OCI-LY1 (cell line): Measurements from ENCODE around the gene CD58.

ENCODE experiments used
- H2AFZ ChIP-seq: fragments of 200-600 bp; sonication (generic), shearing (Covaris generic); 2 replicates; pipeline ENCODE4 v1.6.0; 2014; ENCODE audit warnings: antibody characterized with exemption, mild to moderate bottlenecking, low read length
- H3F3A ChIP-seq: fragments of 200-600 bp; sonication (generic), shearing (Covaris generic); 2 replicates; pipeline ENCODE4 v1.6.0; 2014; ENCODE audit warnings: mild to moderate bottlenecking, antibody characterized with exemption, low read length, moderate library complexity; ENCODE audit not compliant: insufficient read depth
- H3K27ac ChIP-seq: fragments of 200-600 bp; sonication (generic); 2 replicates; pipeline ENCODE4 v1.5.1; 2014; ENCODE audit warnings: low read length, mixed run types, mild to moderate bottlenecking, low read depth; ENCODE audit not compliant: poor library complexity, severe bottlenecking
- H3K27me3 ChIP-seq: fragments of 200-600 bp; sonication (generic); 2 replicates; pipeline ENCODE4 v1.6.0; 2014; ENCODE audit warnings: antibody characterized with exemption, mild to moderate bottlenecking, low read length, moderate library complexity; ENCODE audit not compliant: insufficient read depth
- H3K36me3 ChIP-seq: fragments of 200-600 bp; sonication (generic); 2 replicates; pipeline ENCODE4 v1.6.1; 2014; ENCODE audit warnings: mild to moderate bottlenecking, antibody characterized with exemption, low read length, moderate library complexity, mixed read lengths; ENCODE audit not compliant: insufficient read depth
- H3K4me1 ChIP-seq: fragments of 200-600 bp; sonication (generic); 2 replicates; pipeline ENCODE4 v1.5.1; 2014; ENCODE audit warnings: mild to moderate bottlenecking, low read length, moderate library complexity; ENCODE audit not compliant: insufficient read depth, severe bottlenecking
- H3K4me2 ChIP-seq: fragments of 200-600 bp; sonication (generic), shearing (Covaris generic); 2 replicates; pipeline ENCODE4 v1.6.1; 2014; ENCODE audit warnings: low read length
- H3K4me3 ChIP-seq: fragments of 200-600 bp; sonication (generic); 2 replicates; pipeline ENCODE4 v1.5.1; 2014; ENCODE audit warnings: low read length, low read depth, mild to moderate bottlenecking, mixed read lengths; ENCODE audit not compliant: poor library complexity, severe bottlenecking
- H3K79me2 ChIP-seq: fragments of 200-600 bp; shearing (Covaris generic); 2 replicates; pipeline ENCODE4 v1.6.1; 2016; ENCODE audit warnings: mixed run types, low read length, mixed read lengths; ENCODE audit not compliant: insufficient read depth
- H3K9ac ChIP-seq: fragments of 200-600 bp; sonication (generic), shearing (Covaris generic); 2 replicates; pipeline ENCODE4 v1.6.1; 2014; ENCODE audit warnings: mild to moderate bottlenecking, low read length, mixed read lengths
- H3K9me2 ChIP-seq: fragments of 200-600 bp; sonication (generic), shearing (Covaris generic); 2 replicates; pipeline ENCODE4 v1.6.1; 2014; ENCODE audit warnings: low read depth, mild to moderate bottlenecking, low read length, mixed read lengths
- H3K9me3 ChIP-seq: fragments of 200-600 bp; shearing (Covaris generic); 2 replicates; pipeline ENCODE4 v1.6.1; 2014; ENCODE audit warnings: low read length, mixed read lengths
- H4K20me1 ChIP-seq: fragments of 200-600 bp; sonication (generic), shearing (Covaris generic); 2 replicates; pipeline ENCODE4 v1.6.0; 2016; ENCODE audit warnings: mild to moderate bottlenecking, low read length; ENCODE audit not compliant: insufficient read depth
- EZH2 ChIP-seq: fragments of 200-600 bp; sonication (generic), shearing (Covaris generic); IDR thresholded peaks from 2 replicates; pipeline ENCODE4 v1.8.0; 2017; ENCODE audit warnings: borderline replicate concordance, mixed run types, mild to moderate bottlenecking, antibody characterized with exemption, low read length, moderate library complexity, mixed read lengths
- TF ChIP-seq, protein P1 (sequence below): fragments of 200-600 bp; sonication (generic), shearing (Covaris generic); IDR thresholded peaks from 2 replicates; pipeline ENCODE4 v1.5.1; 2017; ENCODE audit warnings: mild to moderate bottlenecking, antibody characterized with exemption, low read length, moderate library complexity, mixed read lengths

CD58 gene

DNA sequence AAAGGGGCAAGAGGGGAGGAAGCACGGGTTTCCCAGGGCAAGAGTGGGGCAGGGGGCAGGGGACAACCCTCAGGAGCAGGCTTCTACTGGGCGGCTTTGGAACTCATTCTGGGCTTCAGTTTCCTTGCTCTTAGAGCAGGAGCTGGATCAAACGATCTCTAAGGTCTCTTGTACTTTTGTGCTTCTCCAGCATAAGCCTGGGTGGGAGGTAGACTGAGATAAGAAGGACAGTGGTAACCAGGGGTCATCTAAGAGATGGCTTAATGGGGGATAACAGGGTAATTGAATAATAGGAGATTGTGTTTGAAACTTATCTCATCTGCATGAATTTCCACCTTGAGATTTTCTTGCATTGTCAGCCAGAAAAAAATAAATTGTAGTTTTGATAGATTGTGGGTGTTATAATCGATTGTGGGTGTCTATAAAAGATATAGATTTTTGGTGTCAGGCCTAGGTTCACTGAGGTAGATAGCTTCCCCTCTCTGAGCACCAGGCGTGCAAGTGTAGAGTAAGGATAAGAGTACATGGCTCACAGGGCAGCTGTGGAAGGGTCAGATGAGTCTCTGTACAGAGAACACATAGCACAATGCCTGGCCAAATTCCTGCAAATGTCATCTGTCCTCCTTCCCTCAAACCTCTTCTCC is 68.0 kb downstream of the CD58 start:
- H3K9me3 ChIP-seq: no peaks in the 10 kb centered on the region
- H3K27me3 ChIP-seq: no peaks in the 10 kb centered on the region
- no peak overlapping the region for H3K4me3 ChIP-seq
- H2AFZ ChIP-seq: no peak overlapping the region
- no peak overlapping the region for H3K9ac ChIP-seq
- H3K9me2 ChIP-seq: no peaks in the 10 kb centered on the region
- no peaks in the 10 kb centered on the region for H3K36me3 ChIP-seq
- TF ChIP-seq, protein P1, sequence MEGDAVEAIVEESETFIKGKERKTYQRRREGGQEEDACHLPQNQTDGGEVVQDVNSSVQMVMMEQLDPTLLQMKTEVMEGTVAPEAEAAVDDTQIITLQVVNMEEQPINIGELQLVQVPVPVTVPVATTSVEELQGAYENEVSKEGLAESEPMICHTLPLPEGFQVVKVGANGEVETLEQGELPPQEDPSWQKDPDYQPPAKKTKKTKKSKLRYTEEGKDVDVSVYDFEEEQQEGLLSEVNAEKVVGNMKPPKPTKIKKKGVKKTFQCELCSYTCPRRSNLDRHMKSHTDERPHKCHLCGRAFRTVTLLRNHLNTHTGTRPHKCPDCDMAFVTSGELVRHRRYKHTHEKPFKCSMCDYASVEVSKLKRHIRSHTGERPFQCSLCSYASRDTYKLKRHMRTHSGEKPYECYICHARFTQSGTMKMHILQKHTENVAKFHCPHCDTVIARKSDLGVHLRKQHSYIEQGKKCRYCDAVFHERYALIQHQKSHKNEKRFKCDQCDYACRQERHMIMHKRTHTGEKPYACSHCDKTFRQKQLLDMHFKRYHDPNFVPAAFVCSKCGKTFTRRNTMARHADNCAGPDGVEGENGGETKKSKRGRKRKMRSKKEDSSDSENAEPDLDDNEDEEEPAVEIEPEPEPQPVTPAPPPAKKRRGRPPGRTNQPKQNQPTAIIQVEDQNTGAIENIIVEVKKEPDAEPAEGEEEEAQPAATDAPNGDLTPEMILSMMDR: no peak
- TF ChIP-seq EZH2: no peak
- H4K20me1 ChIP-seq: no peaks in the 10 kb centered on the region
- H3F3A ChIP-seq: no peaks in the 10 kb centered on the region
- no peaks in the 10 kb centered on the region for H3K79me2 ChIP-seq
- no peaks in the 10 kb centered on the region for H3K4me1 ChIP-seq
- H3K27ac ChIP-seq: no peak overlapping the region
- H3K4me2 ChIP-seq: no peak overlapping the region

DNA sequence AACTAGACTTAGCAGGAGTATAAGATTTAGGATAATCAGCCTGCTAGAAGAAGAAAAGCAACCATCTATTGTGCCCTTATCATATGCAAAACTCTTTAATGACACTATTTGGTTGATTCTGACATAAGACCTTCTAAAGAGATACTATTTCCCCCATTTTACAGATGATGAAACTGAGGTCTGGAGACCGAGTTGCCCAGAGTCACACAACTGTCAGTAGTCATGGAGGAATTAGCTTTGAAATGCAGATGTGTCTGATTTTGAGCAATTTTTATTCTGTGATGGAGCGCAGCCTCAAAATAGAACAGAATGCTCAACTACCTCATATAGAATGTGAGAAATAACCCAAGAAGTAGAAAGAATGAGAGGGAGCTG is 69.0 kb downstream of the CD58 start:
- Histone ChIP-seq H3K9me3 (no peaks in the 10 kb centered on the region), H3F3A (no peaks in the 10 kb centered on the region), H3K9me2 (no peaks in the 10 kb centered on the region), H3K36me3 (no peaks in the 10 kb centered on the region), H3K27ac (no peak overlapping the region), H3K27me3 (no peaks in the 10 kb centered on the region), H4K20me1 (no peaks in the 10 kb centered on the region), H3K4me1 (no peaks in the 10 kb centered on the region), H3K4me2 (no peak overlapping the region), H3K79me2 (no peaks in the 10 kb centered on the region), H2AFZ (no peak overlapping the region), H3K4me3 (no peak overlapping the region), H3K9ac (no peak overlapping the region)
- no peak for TF ChIP-seq EZH2
- TF ChIP-seq, protein P1: no peak

DNA sequence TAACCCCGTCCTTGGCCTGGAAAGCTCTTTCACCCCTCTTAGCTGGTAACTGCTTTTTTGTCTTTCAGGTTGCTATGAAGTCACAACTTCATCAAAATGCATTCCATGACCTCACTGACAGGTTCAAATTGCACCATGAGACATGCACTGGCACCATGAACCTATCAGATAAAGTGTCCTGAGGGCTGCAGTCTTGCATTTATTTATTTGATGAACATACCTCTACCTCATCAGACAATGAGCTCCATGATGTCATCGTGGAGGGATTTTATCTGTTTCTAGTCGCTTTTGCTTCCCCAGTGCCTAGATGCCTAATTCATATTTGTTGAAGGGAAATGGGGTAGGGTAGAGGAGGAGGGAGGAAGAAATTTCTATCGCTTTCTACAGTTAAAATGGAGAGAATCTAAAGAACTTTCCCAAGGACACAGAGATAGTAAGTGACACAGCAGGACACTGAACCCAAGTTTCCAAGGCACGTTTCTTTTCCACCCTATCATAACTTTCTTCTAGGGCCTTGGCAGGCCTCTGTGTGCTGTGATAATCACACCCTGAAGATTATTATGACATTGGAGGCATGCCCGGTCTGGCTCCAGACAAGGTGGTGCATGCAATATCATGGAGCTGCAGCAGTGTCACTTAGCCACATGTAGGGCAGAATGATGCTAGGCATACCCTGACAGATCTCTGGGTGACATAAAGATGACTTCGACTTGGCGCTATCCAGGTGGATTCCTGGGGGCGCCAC is 69.5 kb downstream of the CD58 start:
- Histone ChIP-seq H4K20me1 (no peaks in the 10 kb centered on the region), H3K79me2 (no peaks in the 10 kb centered on the region), H3K4me2 (no peak overlapping the region), H3K36me3 (no peaks in the 10 kb centered on the region), H3K4me1 (no peaks in the 10 kb centered on the region), H3K27ac (no peak overlapping the region), H3K9ac (no peak overlapping the region), H3K27me3 (no peaks in the 10 kb centered on the region), H2AFZ (no peak overlapping the region), H3K9me2 (no peaks in the 10 kb centered on the region), H3F3A (no peaks in the 10 kb centered on the region), H3K9me3 (no peaks in the 10 kb centered on the region), H3K4me3 (no peak overlapping the region)
- TF ChIP-seq, protein P1: no peak
- no peak for TF ChIP-seq EZH2
